SK-N-SH treated with all-trans-retinoic acid at 6 μM for 48 hours (cell line): Measurements from ENCODE around the gene ASS1.

Experiments used
- ARNTL ChIP-seq: fragments of 450-650 bp; formaldehyde crosslinking; IDR thresholded peaks from 2 replicates; pipeline ENCODE4 v1.5.0; 2020; ENCODE audit warnings: low read depth, mild to moderate bottlenecking, moderate library complexity, borderline replicate concordance
- ESRRG ChIP-seq: fragments of 250-450 bp; sonication (Bioruptor Pico); IDR thresholded peaks from 2 replicates; pipeline ENCODE4 v1.6.1; 2021; ENCODE audit warnings: mild to moderate bottlenecking
- GLIS3 ChIP-seq: fragments of 250-450 bp; sonication (Bioruptor Pico); IDR thresholded peaks from 2 replicates; pipeline ENCODE4 v1.5.0; 2020; ENCODE audit warnings: mild to moderate bottlenecking, moderate library complexity
- OSR1 ChIP-seq: fragments of 250-450 bp; sonication (Bioruptor Pico); IDR thresholded peaks from 2 replicates; pipeline ENCODE4 v1.8.0; 2022; ENCODE audit warnings: moderate library complexity, mild to moderate bottlenecking, inconsistent platforms
- PATZ1 ChIP-seq: fragments of 250-450 bp; sonication (Bioruptor Pico); IDR thresholded peaks from 2 replicates; pipeline ENCODE4 v1.8.0; 2020; ENCODE audit warnings: mild to moderate bottlenecking, moderate library complexity, borderline replicate concordance
- POU6F1 ChIP-seq: fragments of 250-450 bp; sonication (Bioruptor Pico); IDR thresholded peaks from 2 replicates; pipeline ENCODE4 v1.8.0; 2021; ENCODE audit warnings: low read depth, mild to moderate bottlenecking, moderate library complexity, borderline replicate concordance
- PPARA ChIP-seq: fragments of 250-450 bp; sonication (Bioruptor Pico); IDR thresholded peaks from 2 replicates; pipeline ENCODE4 v1.5.0; 2020; ENCODE audit warnings: mild to moderate bottlenecking, borderline replicate concordance
- RARB ChIP-seq: fragments of 250-450 bp; sonication (Bioruptor Pico); IDR thresholded peaks from 2 replicates; pipeline ENCODE4 v1.8.0; 2021; ENCODE audit warnings: mild to moderate bottlenecking, moderate library complexity
- TCF4 ChIP-seq: fragments of 250-450 bp; sonication (Bioruptor Pico); IDR thresholded peaks from 2 replicates; pipeline ENCODE4 v1.8.0; 2021; ENCODE audit warnings: mild to moderate bottlenecking, moderate library complexity, borderline replicate concordance
- TSHZ2 ChIP-seq: fragments of 250-450 bp; sonication (Bioruptor Pico); IDR thresholded peaks from 2 replicates; pipeline ENCODE4 v1.5.0; 2020; ENCODE audit warnings: mild to moderate bottlenecking, moderate library complexity
- ZFP3 ChIP-seq: fragments of 250-450 bp; sonication (Bioruptor Pico); IDR thresholded peaks from 2 replicates; pipeline ENCODE4 v1.5.0; 2020; ENCODE audit warnings: mild to moderate bottlenecking, moderate library complexity
- ZFP30 ChIP-seq: fragments of 450-650 bp; formaldehyde crosslinking; IDR thresholded peaks from 2 replicates; pipeline ENCODE4 v1.5.0; 2022; ENCODE audit warnings: mild to moderate bottlenecking, moderate library complexity
- ZNF70 ChIP-seq: fragments of 450-650 bp; formaldehyde crosslinking; IDR thresholded peaks from 2 replicates; pipeline ENCODE4 v1.5.0; 2020; ENCODE audit warnings: mild to moderate bottlenecking, moderate library complexity
- ZNF8 ChIP-seq: fragments of 450-650 bp; formaldehyde crosslinking; IDR thresholded peaks from 2 replicates; pipeline ENCODE4 v1.5.0; 2020; ENCODE audit warnings: mild to moderate bottlenecking, moderate library complexity

GRCh38 chr9:130406278-130406895 is 38.4 kb upstream of the ASS1 start:
- TF ChIP-seq OSR1 (CRISPR knock-in tag) (no peak), ZFP30 (CRISPR knock-in tag) (no peak), TCF4 (CRISPR knock-in tag) (no peak), ZNF8 (no peak), ARNTL (CRISPR knock-in tag) (no peak), GLIS3 (no peak), PATZ1 (CRISPR knock-in tag) (no peak), ZFP3 (CRISPR knock-in tag) (no peak), TSHZ2 (CRISPR knock-in tag) (no peak), POU6F1 (CRISPR knock-in tag) (no peak), ESRRG (CRISPR knock-in tag) (no peak), RARB (CRISPR knock-in tag) (no peak), ZNF70 (CRISPR knock-in tag) (no peak), PPARA (CRISPR knock-in tag) (no peak)
